H9 (cell line): Measurements from ENCODE around the gene PKN1. TPM values are rescaled to one million over a fixed set of nuclear protein-coding genes. Genes with fewer than 3 reads are reported as not detected.

ENCODE experiments used
- DNase-seq: peaks from one replicate; pipeline ENCODE4 v3.0.0-alpha.2; 2017
- H2AFZ ChIP-seq: one replicate; pipeline ENCODE4 v1.6.1; 2013; ENCODE audit warnings: mild to moderate bottlenecking, low read length, control low read depth, moderate library complexity
- H2AK5ac ChIP-seq: 2 replicates; pipeline ENCODE4 v1.6.1; 2013; ENCODE audit warnings: low read length, control low read depth, mixed read lengths; ENCODE audit not compliant: insufficient read length
- H2BK120ac ChIP-seq: one replicate; pipeline ENCODE4 v1.6.1; 2013; ENCODE audit warnings: low read depth, mild to moderate bottlenecking, low read length, control low read depth, inconsistent platforms; ENCODE audit not compliant: poor library complexity, severe bottlenecking
- H2BK12ac ChIP-seq: 2 replicates; pipeline ENCODE4 v1.6.1; 2013; ENCODE audit warnings: low read length, control low read depth, mixed read lengths, low read depth; ENCODE audit not compliant: insufficient read length
- H2BK15ac ChIP-seq: 2 replicates; pipeline ENCODE4 v1.6.1; 2013; ENCODE audit warnings: low read depth, low read length, control low read depth
- H2BK20ac ChIP-seq: one replicate; pipeline ENCODE4 v1.6.1; 2013; ENCODE audit warnings: low read depth, mild to moderate bottlenecking, low read length, control low read depth, inconsistent platforms; ENCODE audit not compliant: poor library complexity, severe bottlenecking
- H2BK5ac ChIP-seq: 2 replicates; pipeline ENCODE4 v1.6.1; 2013; ENCODE audit warnings: low read length, control low read depth, mixed read lengths; ENCODE audit not compliant: insufficient read length
- H3K14ac ChIP-seq: 2 replicates; pipeline ENCODE4 v1.6.1; 2013; ENCODE audit warnings: low read length, control low read depth; ENCODE audit not compliant: insufficient read depth
- H3K18ac ChIP-seq: 2 replicates; pipeline ENCODE4 v1.6.1; 2013; ENCODE audit warnings: low read depth, mild to moderate bottlenecking, mixed read lengths, low read length, control low read depth; ENCODE audit not compliant: insufficient read length
- H3K23ac ChIP-seq: 2 replicates; pipeline ENCODE4 v1.6.1; 2013; ENCODE audit warnings: low read length, control low read depth, mixed read lengths, low read depth; ENCODE audit not compliant: insufficient read length
- H3K23me2 ChIP-seq: 2 replicates; pipeline ENCODE4 v1.6.1; 2013; ENCODE audit warnings: low read depth, mild to moderate bottlenecking, mixed read lengths, low read length, control low read depth; ENCODE audit not compliant: insufficient read length, poor library complexity, severe bottlenecking
- H3K27ac ChIP-seq: 2 replicates; pipeline ENCODE4 v1.5.1; 2013; ENCODE audit warnings: low read length, control low read depth, mixed read lengths, low read depth; ENCODE audit not compliant: insufficient read length
- H3K27me3 ChIP-seq: 2 replicates; pipeline ENCODE4 v1.6.1; 2013; ENCODE audit warnings: low read length, control low read depth, inconsistent platforms; ENCODE audit not compliant: insufficient read depth
- H3K4ac ChIP-seq: 2 replicates; pipeline ENCODE4 v1.6.1; 2013; ENCODE audit warnings: low read depth, mild to moderate bottlenecking, control low read depth, inconsistent platforms, low read length, moderate library complexity
- H3K4me1 ChIP-seq: 2 replicates; pipeline ENCODE4 v1.6.1; 2013; ENCODE audit warnings: low read length, control low read depth, inconsistent platforms; ENCODE audit not compliant: insufficient read depth
- H3K4me2 ChIP-seq: 2 replicates; pipeline ENCODE4 v1.6.1; 2013; ENCODE audit warnings: low read length, control low read depth, mixed read lengths; ENCODE audit not compliant: insufficient read length, insufficient read depth
- H3K56ac ChIP-seq: 2 replicates; pipeline ENCODE4 v1.6.1; 2013; ENCODE audit warnings: low read depth, mild to moderate bottlenecking, mixed read lengths, low read length, control low read depth; ENCODE audit not compliant: insufficient read length
- H3K79me1 ChIP-seq: 2 replicates; pipeline ENCODE4 v1.6.1; 2013; ENCODE audit warnings: low read depth, mild to moderate bottlenecking, moderate library complexity, low read length, control low read depth, inconsistent platforms; ENCODE audit not compliant: insufficient read depth, poor library complexity, severe bottlenecking
- H3K79me2 ChIP-seq: 2 replicates; pipeline ENCODE4 v1.6.1; 2013; ENCODE audit warnings: low read length, control low read depth, inconsistent platforms; ENCODE audit not compliant: insufficient read depth
- H3K9ac ChIP-seq: 2 replicates; pipeline ENCODE4 v1.6.1; 2013; ENCODE audit warnings: low read length, control low read depth, mixed read lengths; ENCODE audit not compliant: insufficient read length; ENCODE audit errors: extremely low read depth
- H3K9me3 ChIP-seq: one replicate; pipeline ENCODE4 v1.6.1; 2013; ENCODE audit warnings: low read depth, low read length, inconsistent platforms; ENCODE audit not compliant: control insufficient read depth
- H3T11ph ChIP-seq: one replicate; pipeline ENCODE4 v1.6.1; 2013; ENCODE audit warnings: mild to moderate bottlenecking, low read length, control low read depth, inconsistent platforms
- H4K20me1 ChIP-seq: one replicate; pipeline ENCODE4 v1.6.1; 2013; ENCODE audit not compliant: control insufficient read depth, insufficient read length, insufficient read depth
- H4K5ac ChIP-seq: 2 replicates; pipeline ENCODE4 v1.6.1; 2013; ENCODE audit warnings: low read depth, mild to moderate bottlenecking, mixed read lengths, low read length, control low read depth; ENCODE audit not compliant: insufficient read length
- H4K8ac ChIP-seq: replicated peaks from 2 replicates; pipeline ENCODE4 v1.6.1; 2013; ENCODE audit warnings: low read length, control low read depth, mixed read lengths, low read depth; ENCODE audit not compliant: insufficient read length
- H4K91ac ChIP-seq: 2 replicates; pipeline ENCODE4 v1.6.1; 2013; ENCODE audit warnings: low read depth, mild to moderate bottlenecking, moderate library complexity, mixed read lengths, low read length, control low read depth; ENCODE audit not compliant: insufficient read length
- H3K27ac Mint-ChIP-seq, 3 experiments: 2 replicates in 2 of 3; 3 replicates in 1 of 3; pipeline ENCODE4 v1.8.0; 2020 to 2021; ENCODE audit warnings: mixed read lengths in 3 of 3, mild to moderate bottlenecking in 1 of 3, moderate library complexity in 1 of 3
- H3K27me3 Mint-ChIP-seq: 2 replicates; pipeline ENCODE4 v1.8.0; 2021; ENCODE audit warnings: low read depth, mild to moderate bottlenecking, moderate library complexity, mixed read lengths
- H3K36me3 Mint-ChIP-seq, 3 experiments: 2 replicates in 2 of 3; 3 replicates in 1 of 3; pipeline ENCODE4 v1.8.0; 2020 to 2021; ENCODE audit warnings: low read depth in 3 of 3, mixed read lengths in 3 of 3; ENCODE audit not compliant: insufficient read depth in 1 of 3
- H3K4me1 Mint-ChIP-seq, 2 experiments: 2 replicates each; pipeline ENCODE4 v1.8.0; 2020; ENCODE audit warnings: mixed read lengths in 2 of 2
- H3K4me3 Mint-ChIP-seq, 2 experiments: 2 replicates in 1 of 2; 3 replicates in 1 of 2; pipeline ENCODE4 v1.8.0; 2020 to 2021; ENCODE audit warnings: mild to moderate bottlenecking in 2 of 2, mixed read lengths in 2 of 2, moderate library complexity in 1 of 2
- H3K9me3 Mint-ChIP-seq, 2 experiments: 2 replicates in 1 of 2; 3 replicates in 1 of 2; pipeline ENCODE4 v1.8.0; 2020; ENCODE audit warnings: mild to moderate bottlenecking in 2 of 2, mixed read lengths in 2 of 2, moderate library complexity in 1 of 2
- WGBS: extraction: QIAGEN DNeasy Blood & Tissue Kit; methylation state at CpG from one replicate; pipeline ENCODE4 v1.1.7; 2013; ENCODE audit warnings: missing lambda C conversion rate, low lambda C conversion rate, mixed read lengths; ENCODE audit not compliant: insufficient read length; ENCODE audit errors: extremely low coverage; 5-methylcytosine and 5-hydroxymethylcytosine counted together
- total RNA-seq: library from RNA; stranded (reverse); gene quantifications from 2 replicates; pipeline ENCODE4 v1.2.1, GENCODE V29; 2021
- TF ChIP-seq, protein P1 (sequence below): fragments of 200-600 bp; sonication (generic); conservative IDR thresholded peaks from 3 replicates; pipeline ENCODE4 v1.8.0; 2021; ENCODE audit warnings: antibody characterized with exemption, mild to moderate bottlenecking

PKN1 gene
- total RNA-seq, 1 experiment from 2014 or later = 159 TPM

GRCh38 chr19:14505488-14506239, 72.6 kb downstream of the PKN1 start:
- TF ChIP-seq, protein P1, sequence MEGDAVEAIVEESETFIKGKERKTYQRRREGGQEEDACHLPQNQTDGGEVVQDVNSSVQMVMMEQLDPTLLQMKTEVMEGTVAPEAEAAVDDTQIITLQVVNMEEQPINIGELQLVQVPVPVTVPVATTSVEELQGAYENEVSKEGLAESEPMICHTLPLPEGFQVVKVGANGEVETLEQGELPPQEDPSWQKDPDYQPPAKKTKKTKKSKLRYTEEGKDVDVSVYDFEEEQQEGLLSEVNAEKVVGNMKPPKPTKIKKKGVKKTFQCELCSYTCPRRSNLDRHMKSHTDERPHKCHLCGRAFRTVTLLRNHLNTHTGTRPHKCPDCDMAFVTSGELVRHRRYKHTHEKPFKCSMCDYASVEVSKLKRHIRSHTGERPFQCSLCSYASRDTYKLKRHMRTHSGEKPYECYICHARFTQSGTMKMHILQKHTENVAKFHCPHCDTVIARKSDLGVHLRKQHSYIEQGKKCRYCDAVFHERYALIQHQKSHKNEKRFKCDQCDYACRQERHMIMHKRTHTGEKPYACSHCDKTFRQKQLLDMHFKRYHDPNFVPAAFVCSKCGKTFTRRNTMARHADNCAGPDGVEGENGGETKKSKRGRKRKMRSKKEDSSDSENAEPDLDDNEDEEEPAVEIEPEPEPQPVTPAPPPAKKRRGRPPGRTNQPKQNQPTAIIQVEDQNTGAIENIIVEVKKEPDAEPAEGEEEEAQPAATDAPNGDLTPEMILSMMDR = peak; percentile 93
- H3K36me3 Mint-ChIP-seq = no peaks in the 10 kb centered on the region
- Histone ChIP-seq H2BK5ac (no peak overlapping the region), H4K91ac (no peak overlapping the region), H3K4me1 (no peaks in the 10 kb centered on the region), H2AFZ (no peak overlapping the region), H3K4me2 (no peak overlapping the region), H3K9me3 (no peaks in the 10 kb centered on the region), H3K23ac (no peak overlapping the region), H3K27me3 (no peaks in the 10 kb centered on the region), H2BK15ac (no peak overlapping the region), H3T11ph (no peak overlapping the region), H3K9ac (no peak overlapping the region), H4K5ac (no peak overlapping the region), H3K27ac (no peak overlapping the region), H2AK5ac (no peak overlapping the region), H3K23me2 (no peaks in the 10 kb centered on the region), H3K79me2 (no peaks in the 10 kb centered on the region), H2BK20ac (no peak overlapping the region), H3K4ac (no peak overlapping the region), H4K20me1 (no peaks in the 10 kb centered on the region), H2BK12ac (no peak overlapping the region), H3K14ac (no peak overlapping the region), H3K56ac (no peak overlapping the region), H2BK120ac (no peak overlapping the region), H3K18ac (peak overlapping the region; percentile 15), H4K8ac (no peak overlapping the region), H3K79me1 (no peaks in the 10 kb centered on the region)
- H3K4me1 Mint-ChIP-seq = peaks cover 5 to 14% of the 10 kb centered on the region in 2 experiments; a peak in 3 of 4 replicates
- H3K27ac Mint-ChIP-seq = peak overlapping the region in 1 of 3 experiments; percentile 88; a peak in 2 of 7 replicates
- H3K9me3 Mint-ChIP-seq = no peaks in the 10 kb centered on the region
- peak; percentile 90 for DNase-seq
- peak overlapping the region in 1 of 2 experiments; percentile 41; a peak in 1 of 5 replicates for H3K4me3 Mint-ChIP-seq
- no CpG with 5 or more reads among the region's 19 CpGs for WGBS
- peaks cover 8% of the 10 kb centered on the region for H3K27me3 Mint-ChIP-seq
